ENCODE measurements around the gene WWOX.
"Not testable (repeated sequence)": the region's sequence is repeated elsewhere in the genome, so short reads cannot be mapped to it uniquely, and the experiment has no call there.

The WWOX gene

DNA sequence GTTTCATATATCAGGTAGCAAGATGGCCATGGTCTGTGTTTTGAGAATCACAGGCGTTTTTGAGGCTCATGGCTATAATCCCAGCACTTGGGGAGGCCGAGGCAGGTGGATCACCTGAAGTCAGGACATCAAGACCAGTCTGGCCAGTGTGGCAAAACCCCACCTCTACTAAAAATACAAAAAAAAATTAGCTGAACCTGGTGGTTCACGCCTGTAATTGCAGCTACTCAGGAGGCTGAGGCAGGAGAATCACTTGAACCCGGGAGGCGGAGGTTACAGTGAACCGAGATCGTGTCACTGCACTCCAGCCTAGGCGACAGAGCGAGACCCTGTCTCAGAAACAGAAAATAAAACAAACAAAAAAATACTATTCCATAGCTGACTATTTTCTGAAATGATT lies 415.4 kb downstream of the WWOX start:
- not testable (repeated sequence) for H3K4me3 ChIP-seq (ENCODE audit: low read length in 2 of 2); H3K27ac ChIP-seq (ENCODE audit: low read depth in 2 of 2, low read length in 2 of 2); H3K9me3 ChIP-seq (ENCODE audit: control insufficient read depth in 2 of 2, low read length in 2 of 2); H3K36me3 ChIP-seq (ENCODE audit: control insufficient read depth in 2 of 2, insufficient read depth in 2 of 2, low read length in 2 of 2); H3K9ac ChIP-seq (ENCODE audit: low read depth in 1 of 2, low read length in 2 of 2); H3K4me1 ChIP-seq (ENCODE audit: control insufficient read depth in 2 of 2, insufficient read depth in 2 of 2, low read length in 2 of 2); H3K27me3 ChIP-seq (ENCODE audit: control insufficient read depth in 2 of 2, insufficient read depth in 2 of 2, low read length in 2 of 2)

DNA sequence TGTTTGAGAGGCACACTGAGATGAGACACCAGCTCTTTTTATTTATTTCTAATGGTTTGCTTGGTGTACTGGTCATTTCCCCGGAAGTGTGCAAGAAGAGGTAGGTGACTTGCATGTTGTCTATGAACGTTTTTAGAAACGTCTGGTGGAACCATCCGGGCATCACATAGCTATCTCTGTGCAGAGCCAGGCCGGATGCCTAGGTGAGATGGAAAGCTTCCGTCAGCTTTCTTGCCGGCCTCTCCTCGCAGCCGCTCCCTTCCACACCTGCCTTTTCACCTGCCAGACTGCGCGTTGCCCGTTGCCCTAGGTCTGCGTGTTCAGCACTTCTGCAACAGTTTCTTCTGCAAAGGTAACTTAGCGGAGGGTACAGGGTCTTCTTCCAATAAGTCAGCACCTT lies 416.0 kb downstream of the WWOX start:
- no peaks in the 10 kb centered on the region for H3K36me3 ChIP-seq (ENCODE audit: control insufficient read depth in 2 of 2, insufficient read depth in 2 of 2, low read length in 2 of 2)
- H3K27me3 ChIP-seq (ENCODE audit: control insufficient read depth in 2 of 2, insufficient read depth in 2 of 2, low read length in 2 of 2): no peaks in the 10 kb centered on the region
- no peak overlapping the region for H3K9ac ChIP-seq (ENCODE audit: low read depth in 1 of 2, low read length in 2 of 2)
- no peak overlapping the region for H3K4me3 ChIP-seq (ENCODE audit: low read length in 2 of 2)
- H3K4me1 ChIP-seq (ENCODE audit: control insufficient read depth in 2 of 2, insufficient read depth in 2 of 2, low read length in 2 of 2): no peaks in the 10 kb centered on the region
- H3K27ac ChIP-seq (ENCODE audit: low read depth in 2 of 2, low read length in 2 of 2): no peak overlapping the region
- no peaks in the 10 kb centered on the region for H3K9me3 ChIP-seq (ENCODE audit: control insufficient read depth in 2 of 2, low read length in 2 of 2)

DNA sequence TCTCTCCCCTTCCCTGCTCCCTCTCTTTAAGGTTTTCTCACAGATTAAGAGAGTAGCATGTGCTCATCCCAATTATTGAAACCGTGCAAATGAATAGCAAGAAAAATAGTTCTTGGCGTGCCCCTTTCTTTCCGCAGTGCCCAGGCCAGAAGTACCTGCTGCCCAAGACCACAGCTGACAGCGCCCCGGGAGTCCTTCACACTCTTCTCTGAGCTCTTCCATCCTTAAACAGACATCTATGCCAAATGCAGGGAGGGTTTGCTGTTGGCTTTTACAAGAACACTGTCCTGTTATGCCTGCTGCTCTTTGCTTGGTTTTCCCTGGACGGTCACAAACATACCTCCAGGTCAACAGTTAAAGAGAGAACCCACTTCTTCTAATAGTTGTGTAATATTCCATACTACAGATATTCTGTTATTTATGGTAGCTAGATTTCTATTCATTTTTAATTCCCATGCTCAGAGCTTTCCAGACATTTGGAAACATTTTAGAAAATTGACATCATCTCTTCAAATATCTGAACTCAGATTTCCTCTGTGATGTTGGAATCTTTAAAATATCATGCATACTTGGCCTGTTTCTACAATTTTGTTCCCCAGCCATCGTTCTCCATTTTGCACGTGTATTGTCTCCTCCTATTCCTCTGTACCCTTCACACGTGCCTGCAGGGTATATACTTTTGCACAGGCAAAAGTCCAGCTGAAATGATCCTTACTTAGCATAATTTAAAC lies 416.7 kb downstream of the WWOX start:
- Histone ChIP-seq H3K36me3 (ENCODE audit: control insufficient read depth in 2 of 2, insufficient read depth in 2 of 2, low read length in 2 of 2) (no peaks in the 10 kb centered on the region), H3K4me3 (ENCODE audit: low read length in 2 of 2) (no peak overlapping the region), H3K27ac (ENCODE audit: low read depth in 2 of 2, low read length in 2 of 2) (no peak overlapping the region), H3K27me3 (ENCODE audit: control insufficient read depth in 2 of 2, insufficient read depth in 2 of 2, low read length in 2 of 2) (no peaks in the 10 kb centered on the region), H3K9ac (ENCODE audit: low read depth in 1 of 2, low read length in 2 of 2) (no peak overlapping the region), H3K4me1 (ENCODE audit: control insufficient read depth in 2 of 2, insufficient read depth in 2 of 2, low read length in 2 of 2) (no peaks in the 10 kb centered on the region), H3K9me3 (ENCODE audit: control insufficient read depth in 2 of 2, low read length in 2 of 2) (no peaks in the 10 kb centered on the region)

DNA sequence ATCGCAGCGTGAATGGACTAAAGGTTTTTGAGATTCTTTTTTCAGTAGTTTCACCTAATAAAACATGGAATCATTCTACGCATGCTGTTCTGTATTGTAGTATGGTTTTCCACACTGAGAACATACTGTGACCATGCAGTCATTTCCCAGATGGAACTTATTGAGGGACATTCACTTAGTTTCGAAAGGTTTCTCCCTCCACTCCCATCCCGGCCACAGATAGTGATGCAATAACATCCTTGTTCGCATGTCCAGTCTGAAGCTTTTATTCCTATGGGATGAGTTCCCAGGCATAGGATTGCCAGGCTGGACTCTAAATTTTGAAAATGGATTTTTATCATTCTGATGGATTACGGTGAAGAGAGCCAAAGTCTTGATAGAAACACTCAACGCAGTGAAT lies 420.4 kb downstream of the WWOX start:
- no peak overlapping the region for H3K9ac ChIP-seq (ENCODE audit: low read depth in 1 of 2, low read length in 2 of 2)
- no peak overlapping the region for H3K4me3 ChIP-seq (ENCODE audit: low read length in 2 of 2)
- H3K9me3 ChIP-seq (ENCODE audit: control insufficient read depth in 2 of 2, low read length in 2 of 2): no peaks in the 10 kb centered on the region
- no peaks in the 10 kb centered on the region for H3K4me1 ChIP-seq (ENCODE audit: control insufficient read depth in 2 of 2, insufficient read depth in 2 of 2, low read length in 2 of 2)
- no peak overlapping the region for H3K27ac ChIP-seq (ENCODE audit: low read depth in 2 of 2, low read length in 2 of 2)
- H3K27me3 ChIP-seq (ENCODE audit: control insufficient read depth in 2 of 2, insufficient read depth in 2 of 2, low read length in 2 of 2): no peaks in the 10 kb centered on the region
- no peaks in the 10 kb centered on the region for H3K36me3 ChIP-seq (ENCODE audit: control insufficient read depth in 2 of 2, insufficient read depth in 2 of 2, low read length in 2 of 2)

DNA sequence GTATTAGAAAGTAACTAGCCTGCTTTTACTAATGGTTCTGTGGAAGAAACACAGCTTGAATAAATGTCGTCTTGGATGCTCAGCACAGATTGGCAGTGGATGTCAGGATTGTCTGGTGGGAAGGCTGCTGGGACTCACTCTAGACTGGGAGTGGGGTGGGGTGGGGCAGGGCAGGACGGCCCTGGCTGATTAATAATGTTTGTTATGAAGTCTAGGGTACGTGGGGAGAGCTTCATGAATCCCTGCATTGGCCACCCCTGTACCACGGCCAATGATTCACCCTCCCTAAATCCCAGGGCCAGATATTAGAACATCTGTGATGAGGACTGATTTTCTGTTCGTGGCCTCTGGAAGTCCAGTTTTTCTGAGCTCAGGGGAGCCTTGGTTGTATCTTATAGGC lies 421.0 kb downstream of the WWOX start:
- no peaks in the 10 kb centered on the region for H3K36me3 ChIP-seq (ENCODE audit: control insufficient read depth in 2 of 2, insufficient read depth in 2 of 2, low read length in 2 of 2)
- no peak overlapping the region for H3K9ac ChIP-seq (ENCODE audit: low read depth in 1 of 2, low read length in 2 of 2)
- H3K27me3 ChIP-seq (ENCODE audit: control insufficient read depth in 2 of 2, insufficient read depth in 2 of 2, low read length in 2 of 2): no peaks in the 10 kb centered on the region
- H3K27ac ChIP-seq (ENCODE audit: low read depth in 2 of 2, low read length in 2 of 2): no peak overlapping the region
- H3K9me3 ChIP-seq (ENCODE audit: control insufficient read depth in 2 of 2, low read length in 2 of 2): no peaks in the 10 kb centered on the region
- H3K4me1 ChIP-seq (ENCODE audit: control insufficient read depth in 2 of 2, insufficient read depth in 2 of 2, low read length in 2 of 2): no peaks in the 10 kb centered on the region
- H3K4me3 ChIP-seq (ENCODE audit: low read length in 2 of 2): no peak overlapping the region

DNA sequence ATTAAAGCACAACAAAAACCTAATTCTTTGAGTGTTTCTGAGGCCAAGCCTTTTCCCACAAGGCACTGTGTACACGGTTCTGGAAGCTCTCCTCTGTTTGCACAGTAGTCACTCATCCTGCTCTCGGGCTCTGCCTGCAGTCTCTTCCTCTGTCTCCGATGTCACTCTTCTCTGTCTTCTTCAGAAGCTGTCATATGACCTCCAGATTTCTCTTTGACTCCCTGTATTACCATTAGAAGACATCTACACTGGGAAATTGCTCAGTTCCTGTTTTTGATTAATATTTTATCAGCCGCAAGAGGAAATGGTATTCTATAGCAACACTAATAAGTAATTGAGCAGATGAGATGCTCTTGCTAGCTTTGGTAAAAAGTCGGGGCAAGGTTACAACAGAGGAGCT lies 422.9 kb downstream of the WWOX start:
- no peak overlapping the region for H3K27ac ChIP-seq (ENCODE audit: low read depth in 2 of 2, low read length in 2 of 2)
- no peak overlapping the region for H3K9ac ChIP-seq (ENCODE audit: low read depth in 1 of 2, low read length in 2 of 2)
- no peaks in the 10 kb centered on the region for H3K27me3 ChIP-seq (ENCODE audit: control insufficient read depth in 2 of 2, insufficient read depth in 2 of 2, low read length in 2 of 2)
- H3K4me3 ChIP-seq (ENCODE audit: low read length in 2 of 2): no peak overlapping the region
- no peaks in the 10 kb centered on the region for H3K36me3 ChIP-seq (ENCODE audit: control insufficient read depth in 2 of 2, insufficient read depth in 2 of 2, low read length in 2 of 2)
- no peaks in the 10 kb centered on the region for H3K4me1 ChIP-seq (ENCODE audit: control insufficient read depth in 2 of 2, insufficient read depth in 2 of 2, low read length in 2 of 2)
- no peaks in the 10 kb centered on the region for H3K9me3 ChIP-seq (ENCODE audit: control insufficient read depth in 2 of 2, low read length in 2 of 2)

DNA sequence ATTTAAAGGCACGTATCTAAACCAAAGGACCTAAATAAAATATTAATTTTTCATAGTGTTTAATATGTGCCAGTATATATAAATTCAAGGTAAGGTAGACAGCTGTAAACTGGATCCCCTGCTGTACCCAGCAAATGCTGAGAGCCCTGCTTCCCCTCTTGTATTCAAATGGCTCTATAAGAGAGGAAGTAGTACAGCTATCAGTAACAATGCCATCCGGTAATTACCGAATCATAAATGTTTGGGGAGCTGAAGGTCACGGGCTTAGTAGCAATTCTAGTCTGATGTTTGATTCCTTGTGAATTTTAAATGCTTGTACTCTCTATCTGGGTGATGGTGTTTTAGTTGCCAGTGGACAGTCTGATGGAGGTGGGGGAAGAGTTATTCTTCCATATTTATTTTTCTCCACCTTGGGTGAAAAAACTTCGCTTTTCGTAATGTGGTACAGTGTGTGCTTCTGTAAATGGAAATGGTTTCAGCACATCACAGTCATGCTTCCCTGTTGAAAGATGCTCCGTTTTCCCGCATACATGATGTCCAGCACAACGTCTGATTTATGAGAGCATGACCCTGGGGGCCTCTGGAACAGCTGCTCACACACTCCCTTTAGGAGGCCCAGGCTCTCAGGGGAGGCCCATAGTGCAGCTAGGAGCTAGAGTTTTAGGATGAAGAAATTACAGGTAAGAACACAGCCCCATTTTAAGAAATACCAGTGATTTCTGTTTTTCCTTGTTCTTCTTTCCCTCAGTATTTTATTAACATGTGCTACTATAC lies 423.9 kb downstream of the WWOX start:
- no peak overlapping the region for H3K27ac ChIP-seq (ENCODE audit: low read depth in 2 of 2, low read length in 2 of 2)
- no peak overlapping the region for H3K4me3 ChIP-seq (ENCODE audit: low read length in 2 of 2)
- H3K27me3 ChIP-seq (ENCODE audit: control insufficient read depth in 2 of 2, insufficient read depth in 2 of 2, low read length in 2 of 2): no peaks in the 10 kb centered on the region
- no peaks in the 10 kb centered on the region for H3K4me1 ChIP-seq (ENCODE audit: control insufficient read depth in 2 of 2, insufficient read depth in 2 of 2, low read length in 2 of 2)
- H3K9me3 ChIP-seq (ENCODE audit: control insufficient read depth in 2 of 2, low read length in 2 of 2): no peaks in the 10 kb centered on the region
- no peaks in the 10 kb centered on the region for H3K36me3 ChIP-seq (ENCODE audit: control insufficient read depth in 2 of 2, insufficient read depth in 2 of 2, low read length in 2 of 2)
- H3K9ac ChIP-seq (ENCODE audit: low read depth in 1 of 2, low read length in 2 of 2): no peak overlapping the region

DNA sequence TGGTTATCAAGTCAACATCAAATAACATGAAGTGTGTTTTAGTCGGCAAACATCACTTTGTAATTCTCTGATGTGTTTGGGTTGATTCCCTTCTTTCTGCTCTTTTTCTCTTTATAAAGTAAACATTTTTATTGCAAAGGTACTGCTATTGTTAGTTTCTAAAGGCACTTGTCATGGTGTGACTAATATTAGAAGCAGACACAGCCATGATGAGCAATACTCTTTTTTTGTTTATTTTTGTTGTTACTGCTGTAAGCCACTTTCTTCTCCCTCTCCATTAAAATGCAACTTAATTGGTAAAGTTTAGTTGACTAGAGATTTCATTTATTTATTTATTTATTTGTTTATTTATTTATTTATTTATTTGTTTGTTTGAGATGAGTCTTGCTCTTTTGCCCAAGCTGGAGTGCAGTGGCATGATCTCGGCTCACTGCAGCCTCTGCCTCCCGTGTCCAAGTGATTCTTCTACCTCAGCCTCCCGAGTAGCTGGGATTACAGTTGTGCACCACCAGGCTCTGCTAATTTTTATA lies 424.7 kb downstream of the WWOX start:
- Histone ChIP-seq H3K27ac (ENCODE audit: low read depth in 2 of 2, low read length in 2 of 2) (no peak overlapping the region), H3K36me3 (ENCODE audit: control insufficient read depth in 2 of 2, insufficient read depth in 2 of 2, low read length in 2 of 2) (no peaks in the 10 kb centered on the region), H3K27me3 (ENCODE audit: control insufficient read depth in 2 of 2, insufficient read depth in 2 of 2, low read length in 2 of 2) (no peaks in the 10 kb centered on the region), H3K9ac (ENCODE audit: low read depth in 1 of 2, low read length in 2 of 2) (no peak overlapping the region), H3K4me1 (ENCODE audit: control insufficient read depth in 2 of 2, insufficient read depth in 2 of 2, low read length in 2 of 2) (no peaks in the 10 kb centered on the region), H3K9me3 (ENCODE audit: control insufficient read depth in 2 of 2, low read length in 2 of 2) (no peaks in the 10 kb centered on the region), H3K4me3 (ENCODE audit: low read length in 2 of 2) (no peak overlapping the region)

DNA sequence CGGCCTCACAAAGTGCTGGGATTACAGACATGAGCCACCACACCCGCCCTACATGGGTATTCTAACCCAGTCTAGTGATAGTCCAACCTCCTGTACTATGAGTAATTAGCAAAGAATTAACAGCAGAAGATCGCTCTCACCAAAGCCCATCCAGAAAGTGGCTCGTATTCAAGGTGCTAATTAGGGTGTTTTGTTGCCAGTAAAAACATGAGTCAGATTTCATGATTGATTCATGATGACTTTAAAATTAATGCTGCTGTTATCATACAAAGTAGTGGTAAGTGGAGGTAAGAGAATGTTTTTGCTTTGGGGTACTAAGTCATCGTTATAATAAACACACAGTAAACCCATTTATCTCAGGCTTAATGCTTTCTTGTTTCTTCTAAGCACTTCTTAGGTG lies 428.8 kb downstream of the WWOX start:
- H3K27me3 ChIP-seq (ENCODE audit: control insufficient read depth in 2 of 2, insufficient read depth in 2 of 2, low read length in 2 of 2): no peaks in the 10 kb centered on the region
- no peak overlapping the region for H3K9ac ChIP-seq (ENCODE audit: low read depth in 1 of 2, low read length in 2 of 2)
- no peak overlapping the region for H3K27ac ChIP-seq (ENCODE audit: low read depth in 2 of 2, low read length in 2 of 2)
- no peaks in the 10 kb centered on the region for H3K4me1 ChIP-seq (ENCODE audit: control insufficient read depth in 2 of 2, insufficient read depth in 2 of 2, low read length in 2 of 2)
- H3K36me3 ChIP-seq (ENCODE audit: control insufficient read depth in 2 of 2, insufficient read depth in 2 of 2, low read length in 2 of 2): no peaks in the 10 kb centered on the region
- no peak overlapping the region for H3K4me3 ChIP-seq (ENCODE audit: low read length in 2 of 2)
- no peaks in the 10 kb centered on the region for H3K9me3 ChIP-seq (ENCODE audit: control insufficient read depth in 2 of 2, low read length in 2 of 2)

DNA sequence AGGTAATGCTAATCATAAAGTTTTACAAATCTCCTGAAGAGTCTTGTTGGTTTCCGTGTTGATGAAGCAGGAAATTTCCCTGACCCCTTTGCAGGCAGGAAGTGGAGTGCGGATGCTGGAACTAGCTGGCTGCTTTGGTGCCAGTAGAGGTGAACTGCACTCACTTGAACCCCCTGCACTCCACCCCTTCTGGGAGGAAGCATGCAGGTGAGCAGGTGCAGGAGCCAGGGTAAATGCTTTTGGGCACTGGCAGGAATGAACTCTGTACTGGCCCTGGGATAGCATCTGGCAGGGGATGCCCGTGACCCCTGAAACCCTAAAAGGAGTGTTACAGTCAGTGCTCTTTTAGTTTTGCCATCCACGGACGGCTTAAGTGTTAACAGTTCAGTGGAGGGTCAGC lies 430.4 kb downstream of the WWOX start:
- Histone ChIP-seq H3K4me1 (ENCODE audit: control insufficient read depth in 2 of 2, insufficient read depth in 2 of 2, low read length in 2 of 2) (no peaks in the 10 kb centered on the region), H3K9ac (ENCODE audit: low read depth in 1 of 2, low read length in 2 of 2) (no peak overlapping the region), H3K27me3 (ENCODE audit: control insufficient read depth in 2 of 2, insufficient read depth in 2 of 2, low read length in 2 of 2) (no peaks in the 10 kb centered on the region), H3K27ac (ENCODE audit: low read depth in 2 of 2, low read length in 2 of 2) (no peak overlapping the region), H3K4me3 (ENCODE audit: low read length in 2 of 2) (no peak overlapping the region), H3K9me3 (ENCODE audit: control insufficient read depth in 2 of 2, low read length in 2 of 2) (no peaks in the 10 kb centered on the region), H3K36me3 (ENCODE audit: control insufficient read depth in 2 of 2, insufficient read depth in 2 of 2, low read length in 2 of 2) (no peaks in the 10 kb centered on the region)

All from mucosa of rectum (tissue), 2 donors.